Cardiac muscle cell (in vitro differentiated cells and primary cell): ENCODE data around the gene AFF2. TPM values are rescaled to one million over a fixed set of nuclear protein-coding genes. Genes with fewer than 3 reads are reported as not detected.
A peak's percentile ranks its signal among the peaks of the same experiment; 100 is the strongest.

Experiments
- DNase-seq, 2 donors: peaks; one replicate each; pipeline versions ENCODE4 v3.0.0 to v3.0.0-alpha.2; 2010 to 2017; ENCODE audit warnings: low read depth in 1 of 2, low spot score in 1 of 2
- H3K27ac ChIP-seq: fragments of 200-600 bp; sonication (generic); 2 replicates; pipeline ENCODE4 v1.5.1; 2016
- H3K27me3 ChIP-seq: fragments of 200-600 bp; sonication (generic); 2 replicates; pipeline ENCODE4 v1.6.0; 2016; ENCODE audit warnings: control low read depth
- H3K36me3 ChIP-seq: fragments of 200-600 bp; sonication (generic); 2 replicates; pipeline ENCODE4 v1.5.1; 2016; ENCODE audit warnings: control low read depth
- H3K4me1 ChIP-seq: fragments of 200-600 bp; sonication (generic); 2 replicates; pipeline ENCODE4 v1.8.1; 2017; ENCODE audit warnings: low read depth, mild to moderate bottlenecking, mixed run types
- H3K4me3 ChIP-seq: fragments of 200-600 bp; sonication (generic); 2 replicates; pipeline ENCODE4 v1.5.1; 2016; ENCODE audit warnings: mild to moderate bottlenecking
- H3K9me3 ChIP-seq: fragments of 200-600 bp; sonication (generic); 2 replicates; pipeline ENCODE4 v1.5.1; 2017; ENCODE audit warnings: low read depth, mild to moderate bottlenecking, control low read depth
- CTCF ChIP-seq: IDR thresholded peaks from 2 replicates; pipeline ENCODE4 v1.5.1; 2012; ENCODE audit warnings: low read depth, mild to moderate bottlenecking, low read length
- polyA plus RNA-seq: library from polyadenylated mRNA; unstranded; fragments of >200 nt; fragmentation: Nextera tagmentation; extraction: Ambion mirVana; gene quantifications from 2 replicates; pipeline ENCODE4 v1.2.1, GENCODE V29; 2016
- total RNA-seq: library from RNA; depleted of rRNA; stranded (reverse); fragments of >200 nt; gene quantifications from 2 replicates; pipeline ENCODE4 v1.2.3, GENCODE V29; 2016

Gene AFF2
- total and polyA plus RNA-seq, 2 experiments from 2014 or later, result 4.4 to 8.3 TPM

- DNase-seq, result no peak
- H3K4me1 ChIP-seq, result peaks cover 3% of the 10 kb centered on the region
- no peak for TF ChIP-seq CTCF
- H3K27ac ChIP-seq, result no peak overlapping the region
- H3K9me3 ChIP-seq, result no peaks in the 10 kb centered on the region
- no peaks in the 10 kb centered on the region for H3K27me3 ChIP-seq
- H3K4me3 ChIP-seq, result no peak overlapping the region
- H3K36me3 ChIP-seq, result no peaks in the 10 kb centered on the region
Observed at GRCh38 chrX:148555571-148556243, 55.3 kb downstream of the AFF2 start.

- no peaks in the 10 kb centered on the region for H3K36me3 ChIP-seq
- H3K27me3 ChIP-seq, result no peaks in the 10 kb centered on the region
Observed at GRCh38 chrX:148556498-148556897, 56.1 kb downstream of the AFF2 start.

GRCh38 chrX:148562846-148563245 lies 62.4 kb downstream of the AFF2 start:
- Histone ChIP-seq H3K9me3 (no peaks in the 10 kb centered on the region), H3K36me3 (no peaks in the 10 kb centered on the region), H3K27ac (no peak overlapping the region), H3K27me3 (no peaks in the 10 kb centered on the region), H3K4me1 (no peaks in the 10 kb centered on the region), H3K4me3 (no peak overlapping the region)
- DNase-seq, result no peak
- no peak for TF ChIP-seq CTCF

More at GRCh38 chrX:148556498-148556897, 56.1 kb downstream of the AFF2 start:
- H3K27ac ChIP-seq, result no peak overlapping the region
- TF ChIP-seq CTCF, result no peak
- no peak overlapping the region for H3K4me3 ChIP-seq
- H3K4me1 ChIP-seq, result peaks cover 3% of the 10 kb centered on the region
- H3K9me3 ChIP-seq, result no peaks in the 10 kb centered on the region
- no peak for DNase-seq

- Histone ChIP-seq H3K27ac (peak overlapping the region; percentile 67), H3K9me3 (no peaks in the 10 kb centered on the region), H3K4me1 (no peaks in the 10 kb centered on the region), H3K4me3 (no peak overlapping the region), H3K36me3 (no peaks in the 10 kb centered on the region), H3K27me3 (no peaks in the 10 kb centered on the region)
- TF ChIP-seq CTCF, result no peak
- DNase-seq, result peak; percentile 59 to 60
Observed at GRCh38 chrX:148567229-148567628, 66.8 kb downstream of the AFF2 start.

- DNase-seq, result no peak
- H3K27ac ChIP-seq, result peak overlapping the region; percentile 67
- no peaks in the 10 kb centered on the region for H3K27me3 ChIP-seq
- no peaks in the 10 kb centered on the region for H3K4me1 ChIP-seq
- H3K36me3 ChIP-seq, result no peaks in the 10 kb centered on the region
- no peak overlapping the region for H3K4me3 ChIP-seq
- H3K9me3 ChIP-seq, result no peaks in the 10 kb centered on the region
- no peak for TF ChIP-seq CTCF
Observed at GRCh38 chrX:148567779-148568178, 67.4 kb downstream of the AFF2 start.

GRCh38 chrX:148568763-148569162 lies 68.3 kb downstream of the AFF2 start:
- Histone ChIP-seq H3K27ac (no peak overlapping the region), H3K4me3 (no peak overlapping the region), H3K4me1 (no peaks in the 10 kb centered on the region), H3K27me3 (no peaks in the 10 kb centered on the region), H3K36me3 (no peaks in the 10 kb centered on the region), H3K9me3 (no peaks in the 10 kb centered on the region)
- TF ChIP-seq CTCF, result no peak
- DNase-seq, result no peak
